ENCODE measurements around the gene SORBS2. TPM values are rescaled to one million over a fixed set of nuclear protein-coding genes. Genes with fewer than 3 reads are reported as not detected.

SORBS2 gene
- total RNA-seq, 1 experiment from 2014 or later: 44.5 TPM

DNA sequence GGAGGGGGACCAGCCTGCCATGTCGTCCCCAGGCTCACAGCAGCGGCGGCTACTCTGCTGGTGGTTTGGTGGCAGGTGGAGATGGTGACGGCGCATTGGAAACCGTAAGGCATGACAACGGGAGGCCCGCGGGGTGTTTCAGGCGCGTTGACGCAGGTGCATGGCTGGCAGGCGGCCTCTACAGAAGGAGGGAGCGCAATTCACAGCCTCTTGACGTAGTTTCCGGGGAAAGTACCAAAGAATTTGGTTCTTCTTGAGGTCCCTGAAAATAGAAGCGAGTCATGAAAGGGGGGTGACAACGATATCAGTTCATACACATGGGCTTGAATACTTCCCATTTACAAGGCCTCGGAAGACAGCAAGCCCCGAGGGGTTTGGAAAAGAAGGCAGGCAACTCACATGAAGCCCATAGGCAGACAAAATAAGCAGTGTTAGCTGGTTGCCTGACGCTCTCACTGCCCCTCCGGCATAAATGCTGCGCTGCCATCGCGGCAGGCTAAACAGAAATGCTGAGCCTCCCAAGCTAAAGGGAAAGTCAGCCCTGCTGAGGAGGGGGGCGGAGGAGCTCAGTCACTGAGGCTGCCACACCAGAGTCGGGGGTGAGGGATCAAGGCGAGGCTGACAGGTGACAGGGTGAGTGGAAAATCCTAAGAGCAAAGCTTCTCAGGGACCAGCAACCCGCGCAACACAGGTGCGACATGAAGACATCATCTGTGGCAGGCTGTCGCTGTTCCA is 224.4 kb downstream of the SORBS2 start:
- H3K36me3 Mint-ChIP-seq: no peaks in the 10 kb centered on the region
- ChIA-PET POLR2A (interaction anchor here (1.9 kb wide), 1 partner anchor 52 kb away, joined by 6 read pairs; the partner anchor contains the start of gene PDLIM3), CTCF (interaction anchor here (0.6 to 3.7 kb wide), 4 partner anchors 11 to 451 kb away, joined by 3 to 24 read pairs (median 4); partner anchors contain the start of gene PDLIM3)
- H3K27ac Mint-ChIP-seq: peak overlapping the region; percentile 89
- H3K4me1 Mint-ChIP-seq: peaks cover 60% of the 10 kb centered on the region
- no peaks in the 10 kb centered on the region for H3K9me3 Mint-ChIP-seq
- peak; percentile 89 for ATAC-seq
- H3K27me3 Mint-ChIP-seq (ENCODE audit: low read depth): peaks cover 47% of the 10 kb centered on the region
- DNase-seq (ENCODE audit: low spot score): peak; percentile 80
- peak overlapping the region; percentile 52 for H3K4me3 Mint-ChIP-seq
- TF ChIP-seq ZNF232 (CRISPR knock-in tag; IDR thresholded peaks at IDR 0.05) (peak; percentile 79; the same call in 1 of the 2 replicates), SMAD3 (CRISPR knock-in tag; IDR thresholded peaks at IDR 0.05; ENCODE audit: borderline replicate concordance) (peak; percentile 48; the same call in 1 of the 2 replicates), TEAD1 (CRISPR knock-in tag; IDR thresholded peaks at IDR 0.05) (peak; percentile 89), ESRRA (CRISPR knock-in tag; IDR thresholded peaks at IDR 0.05; ENCODE audit: borderline replicate concordance) (0 out of 2 replicates have a peak, but pooled peaks have one; percentile 39), NR2C2 (CRISPR knock-in tag; IDR thresholded peaks at IDR 0.05) (no peak), FOXJ3 (CRISPR knock-in tag; IDR thresholded peaks at IDR 0.05; ENCODE audit: borderline replicate concordance) (no peak), CREB1 (CRISPR knock-in tag; IDR thresholded peaks at IDR 0.05) (peak; percentile 63; the same call in 1 of the 2 replicates), RELA (CRISPR knock-in tag; IDR thresholded peaks at IDR 0.05; ENCODE audit: borderline replicate concordance) (no peak), FOXP1 (CRISPR knock-in tag; IDR thresholded peaks at IDR 0.05; ENCODE audit: borderline replicate concordance) (peak; percentile 94), CREM (CRISPR knock-in tag; IDR thresholded peaks at IDR 0.05) (peak; percentile 79; the same call in 1 of the 2 replicates), FOXK1 (CRISPR knock-in tag; IDR thresholded peaks at IDR 0.05) (peak; percentile 79; the same call in 1 of the 2 replicates)
- TF ChIP-seq, protein P1, sequence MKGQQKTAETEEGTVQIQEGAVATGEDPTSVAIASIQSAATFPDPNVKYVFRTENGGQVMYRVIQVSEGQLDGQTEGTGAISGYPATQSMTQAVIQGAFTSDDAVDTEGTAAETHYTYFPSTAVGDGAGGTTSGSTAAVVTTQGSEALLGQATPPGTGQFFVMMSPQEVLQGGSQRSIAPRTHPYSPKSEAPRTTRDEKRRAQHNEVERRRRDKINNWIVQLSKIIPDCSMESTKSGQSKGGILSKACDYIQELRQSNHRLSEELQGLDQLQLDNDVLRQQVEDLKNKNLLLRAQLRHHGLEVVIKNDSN (CRISPR knock-in tag; IDR thresholded peaks at IDR 0.05): peak; percentile 66; the same call in 1 of the 2 replicates
- TF ChIP-seq, protein P2, sequence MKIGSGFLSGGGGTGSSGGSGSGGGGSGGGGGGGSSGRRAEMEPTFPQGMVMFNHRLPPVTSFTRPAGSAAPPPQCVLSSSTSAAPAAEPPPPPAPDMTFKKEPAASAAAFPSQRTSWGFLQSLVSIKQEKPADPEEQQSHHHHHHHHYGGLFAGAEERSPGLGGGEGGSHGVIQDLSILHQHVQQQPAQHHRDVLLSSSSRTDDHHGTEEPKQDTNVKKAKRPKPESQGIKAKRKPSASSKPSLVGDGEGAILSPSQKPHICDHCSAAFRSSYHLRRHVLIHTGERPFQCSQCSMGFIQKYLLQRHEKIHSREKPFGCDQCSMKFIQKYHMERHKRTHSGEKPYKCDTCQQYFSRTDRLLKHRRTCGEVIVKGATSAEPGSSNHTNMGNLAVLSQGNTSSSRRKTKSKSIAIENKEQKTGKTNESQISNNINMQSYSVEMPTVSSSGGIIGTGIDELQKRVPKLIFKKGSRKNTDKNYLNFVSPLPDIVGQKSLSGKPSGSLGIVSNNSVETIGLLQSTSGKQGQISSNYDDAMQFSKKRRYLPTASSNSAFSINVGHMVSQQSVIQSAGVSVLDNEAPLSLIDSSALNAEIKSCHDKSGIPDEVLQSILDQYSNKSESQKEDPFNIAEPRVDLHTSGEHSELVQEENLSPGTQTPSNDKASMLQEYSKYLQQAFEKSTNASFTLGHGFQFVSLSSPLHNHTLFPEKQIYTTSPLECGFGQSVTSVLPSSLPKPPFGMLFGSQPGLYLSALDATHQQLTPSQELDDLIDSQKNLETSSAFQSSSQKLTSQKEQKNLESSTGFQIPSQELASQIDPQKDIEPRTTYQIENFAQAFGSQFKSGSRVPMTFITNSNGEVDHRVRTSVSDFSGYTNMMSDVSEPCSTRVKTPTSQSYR (CRISPR knock-in tag; IDR thresholded peaks at IDR 0.05): peak; percentile 42; the same call in 1 of the 2 replicates
- TF ChIP-seq, protein P3, sequence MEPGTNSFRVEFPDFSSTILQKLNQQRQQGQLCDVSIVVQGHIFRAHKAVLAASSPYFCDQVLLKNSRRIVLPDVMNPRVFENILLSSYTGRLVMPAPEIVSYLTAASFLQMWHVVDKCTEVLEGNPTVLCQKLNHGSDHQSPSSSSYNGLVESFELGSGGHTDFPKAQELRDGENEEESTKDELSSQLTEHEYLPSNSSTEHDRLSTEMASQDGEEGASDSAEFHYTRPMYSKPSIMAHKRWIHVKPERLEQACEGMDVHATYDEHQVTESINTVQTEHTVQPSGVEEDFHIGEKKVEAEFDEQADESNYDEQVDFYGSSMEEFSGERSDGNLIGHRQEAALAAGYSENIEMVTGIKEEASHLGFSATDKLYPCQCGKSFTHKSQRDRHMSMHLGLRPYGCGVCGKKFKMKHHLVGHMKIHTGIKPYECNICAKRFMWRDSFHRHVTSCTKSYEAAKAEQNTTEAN (CRISPR knock-in tag; IDR thresholded peaks at IDR 0.05): 0 out of 2 replicates have a peak, but pooled peaks have one; percentile 13
- TF ChIP-seq, protein P4, sequence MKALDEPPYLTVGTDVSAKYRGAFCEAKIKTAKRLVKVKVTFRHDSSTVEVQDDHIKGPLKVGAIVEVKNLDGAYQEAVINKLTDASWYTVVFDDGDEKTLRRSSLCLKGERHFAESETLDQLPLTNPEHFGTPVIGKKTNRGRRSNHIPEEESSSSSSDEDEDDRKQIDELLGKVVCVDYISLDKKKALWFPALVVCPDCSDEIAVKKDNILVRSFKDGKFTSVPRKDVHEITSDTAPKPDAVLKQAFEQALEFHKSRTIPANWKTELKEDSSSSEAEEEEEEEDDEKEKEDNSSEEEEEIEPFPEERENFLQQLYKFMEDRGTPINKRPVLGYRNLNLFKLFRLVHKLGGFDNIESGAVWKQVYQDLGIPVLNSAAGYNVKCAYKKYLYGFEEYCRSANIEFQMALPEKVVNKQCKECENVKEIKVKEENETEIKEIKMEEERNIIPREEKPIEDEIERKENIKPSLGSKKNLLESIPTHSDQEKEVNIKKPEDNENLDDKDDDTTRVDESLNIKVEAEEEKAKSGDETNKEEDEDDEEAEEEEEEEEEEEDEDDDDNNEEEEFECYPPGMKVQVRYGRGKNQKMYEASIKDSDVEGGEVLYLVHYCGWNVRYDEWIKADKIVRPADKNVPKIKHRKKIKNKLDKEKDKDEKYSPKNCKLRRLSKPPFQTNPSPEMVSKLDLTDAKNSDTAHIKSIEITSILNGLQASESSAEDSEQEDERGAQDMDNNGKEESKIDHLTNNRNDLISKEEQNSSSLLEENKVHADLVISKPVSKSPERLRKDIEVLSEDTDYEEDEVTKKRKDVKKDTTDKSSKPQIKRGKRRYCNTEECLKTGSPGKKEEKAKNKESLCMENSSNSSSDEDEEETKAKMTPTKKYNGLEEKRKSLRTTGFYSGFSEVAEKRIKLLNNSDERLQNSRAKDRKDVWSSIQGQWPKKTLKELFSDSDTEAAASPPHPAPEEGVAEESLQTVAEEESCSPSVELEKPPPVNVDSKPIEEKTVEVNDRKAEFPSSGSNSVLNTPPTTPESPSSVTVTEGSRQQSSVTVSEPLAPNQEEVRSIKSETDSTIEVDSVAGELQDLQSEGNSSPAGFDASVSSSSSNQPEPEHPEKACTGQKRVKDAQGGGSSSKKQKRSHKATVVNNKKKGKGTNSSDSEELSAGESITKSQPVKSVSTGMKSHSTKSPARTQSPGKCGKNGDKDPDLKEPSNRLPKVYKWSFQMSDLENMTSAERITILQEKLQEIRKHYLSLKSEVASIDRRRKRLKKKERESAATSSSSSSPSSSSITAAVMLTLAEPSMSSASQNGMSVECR (CRISPR knock-in tag; IDR thresholded peaks at IDR 0.05; ENCODE audit: borderline replicate concordance): peak; percentile 69; the same call in 1 of the 2 replicates
- TF ChIP-seq, protein P5, sequence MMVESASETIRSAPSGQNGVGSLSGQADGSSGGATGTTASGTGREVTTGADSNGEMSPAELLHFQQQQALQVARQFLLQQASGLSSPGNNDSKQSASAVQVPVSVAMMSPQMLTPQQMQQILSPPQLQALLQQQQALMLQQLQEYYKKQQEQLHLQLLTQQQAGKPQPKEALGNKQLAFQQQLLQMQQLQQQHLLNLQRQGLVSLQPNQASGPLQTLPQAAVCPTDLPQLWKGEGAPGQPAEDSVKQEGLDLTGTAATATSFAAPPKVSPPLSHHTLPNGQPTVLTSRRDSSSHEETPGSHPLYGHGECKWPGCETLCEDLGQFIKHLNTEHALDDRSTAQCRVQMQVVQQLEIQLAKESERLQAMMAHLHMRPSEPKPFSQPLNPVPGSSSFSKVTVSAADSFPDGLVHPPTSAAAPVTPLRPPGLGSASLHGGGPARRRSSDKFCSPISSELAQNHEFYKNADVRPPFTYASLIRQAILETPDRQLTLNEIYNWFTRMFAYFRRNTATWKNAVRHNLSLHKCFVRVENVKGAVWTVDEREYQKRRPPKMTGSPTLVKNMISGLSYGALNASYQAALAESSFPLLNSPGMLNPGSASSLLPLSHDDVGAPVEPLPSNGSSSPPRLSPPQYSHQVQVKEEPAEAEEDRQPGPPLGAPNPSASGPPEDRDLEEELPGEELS (CRISPR knock-in tag; IDR thresholded peaks at IDR 0.05): peak; percentile 70; the same call in 1 of the 2 replicates
- TF ChIP-seq, protein P6, sequence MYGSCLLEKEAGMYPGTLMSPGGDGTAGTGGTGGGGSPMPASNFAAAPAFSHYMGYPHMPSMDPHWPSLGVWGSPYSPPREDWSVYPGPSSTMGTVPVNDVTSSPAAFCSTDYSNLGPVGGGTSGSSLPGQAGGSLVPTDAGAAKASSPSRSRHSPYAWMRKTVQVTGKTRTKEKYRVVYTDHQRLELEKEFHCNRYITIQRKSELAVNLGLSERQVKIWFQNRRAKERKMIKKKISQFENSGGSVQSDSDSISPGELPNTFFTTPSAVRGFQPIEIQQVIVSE (CRISPR knock-in tag; IDR thresholded peaks at IDR 0.05; ENCODE audit: borderline replicate concordance): no peak
- TF ChIP-seq, protein P7, sequence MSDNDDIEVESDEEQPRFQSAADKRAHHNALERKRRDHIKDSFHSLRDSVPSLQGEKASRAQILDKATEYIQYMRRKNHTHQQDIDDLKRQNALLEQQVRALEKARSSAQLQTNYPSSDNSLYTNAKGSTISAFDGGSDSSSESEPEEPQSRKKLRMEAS (CRISPR knock-in tag; IDR thresholded peaks at IDR 0.05): peak; percentile 96
- TF ChIP-seq, protein P8, sequence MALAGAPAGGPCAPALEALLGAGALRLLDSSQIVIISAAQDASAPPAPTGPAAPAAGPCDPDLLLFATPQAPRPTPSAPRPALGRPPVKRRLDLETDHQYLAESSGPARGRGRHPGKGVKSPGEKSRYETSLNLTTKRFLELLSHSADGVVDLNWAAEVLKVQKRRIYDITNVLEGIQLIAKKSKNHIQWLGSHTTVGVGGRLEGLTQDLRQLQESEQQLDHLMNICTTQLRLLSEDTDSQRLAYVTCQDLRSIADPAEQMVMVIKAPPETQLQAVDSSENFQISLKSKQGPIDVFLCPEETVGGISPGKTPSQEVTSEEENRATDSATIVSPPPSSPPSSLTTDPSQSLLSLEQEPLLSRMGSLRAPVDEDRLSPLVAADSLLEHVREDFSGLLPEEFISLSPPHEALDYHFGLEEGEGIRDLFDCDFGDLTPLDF (CRISPR knock-in tag; IDR thresholded peaks at IDR 0.05): 0 out of 2 replicates have a peak, but pooled peaks have one; percentile 74
- TF ChIP-seq, protein P9, sequence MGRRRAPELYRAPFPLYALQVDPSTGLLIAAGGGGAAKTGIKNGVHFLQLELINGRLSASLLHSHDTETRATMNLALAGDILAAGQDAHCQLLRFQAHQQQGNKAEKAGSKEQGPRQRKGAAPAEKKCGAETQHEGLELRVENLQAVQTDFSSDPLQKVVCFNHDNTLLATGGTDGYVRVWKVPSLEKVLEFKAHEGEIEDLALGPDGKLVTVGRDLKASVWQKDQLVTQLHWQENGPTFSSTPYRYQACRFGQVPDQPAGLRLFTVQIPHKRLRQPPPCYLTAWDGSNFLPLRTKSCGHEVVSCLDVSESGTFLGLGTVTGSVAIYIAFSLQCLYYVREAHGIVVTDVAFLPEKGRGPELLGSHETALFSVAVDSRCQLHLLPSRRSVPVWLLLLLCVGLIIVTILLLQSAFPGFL (CRISPR knock-in tag; IDR thresholded peaks at IDR 0.05; ENCODE audit: borderline replicate concordance): no peak

All from WTC11 (cell line).